Activated T-cell treated with anti-CD3 and anti-CD28 coated beads for 4 hours (primary cell): ENCODE results near the gene STARD13.
"Not testable (repeated sequence)": the region's sequence is repeated elsewhere in the genome, so short reads cannot be mapped to it uniquely, and the experiment has no call there.

Source experiments
- DNase-seq: peaks from one replicate; pipeline ENCODE4 v3.0.0-alpha.2; 2020

The STARD13 gene

DNA sequence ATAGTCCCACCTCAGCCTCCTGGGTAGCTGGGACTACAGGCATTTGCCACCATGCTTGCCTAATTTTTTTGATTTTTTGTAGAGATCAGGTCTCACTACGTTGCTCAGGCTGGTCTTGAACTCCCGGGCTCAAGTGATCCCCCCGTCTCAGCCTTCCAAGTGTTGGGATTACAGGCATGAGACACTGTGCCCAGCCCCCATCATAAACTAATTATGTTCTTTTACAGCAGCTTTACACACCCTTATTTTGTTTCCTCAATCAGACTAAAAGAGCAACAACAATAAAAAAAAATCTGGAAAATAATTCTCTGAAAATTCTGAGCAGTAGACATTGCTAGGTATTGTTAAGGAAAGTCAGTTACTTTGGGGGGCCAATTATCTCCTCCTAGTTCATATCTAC lies 35.7 kb downstream of the STARD13 start:
- DNase-seq = no peak

DNA sequence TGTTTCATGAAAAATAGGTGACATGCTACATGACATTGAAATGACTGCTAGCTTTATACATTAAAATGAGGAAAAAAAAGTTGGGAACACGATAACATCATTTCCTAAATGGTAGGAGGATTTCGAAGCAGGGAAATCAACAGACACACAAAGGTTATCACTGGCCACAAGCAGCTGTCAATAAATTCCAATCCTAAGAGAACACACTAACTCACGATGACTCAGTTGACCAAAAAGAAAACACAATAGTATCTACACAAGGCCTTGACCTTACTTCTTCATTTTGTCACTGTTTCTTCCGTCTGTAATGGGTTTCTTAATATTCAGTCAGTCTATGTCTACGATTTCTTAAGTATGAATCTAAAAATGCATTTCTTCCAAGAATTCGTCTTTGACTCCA lies 36.5 kb downstream of the STARD13 start:
- DNase-seq = no peak

DNA sequence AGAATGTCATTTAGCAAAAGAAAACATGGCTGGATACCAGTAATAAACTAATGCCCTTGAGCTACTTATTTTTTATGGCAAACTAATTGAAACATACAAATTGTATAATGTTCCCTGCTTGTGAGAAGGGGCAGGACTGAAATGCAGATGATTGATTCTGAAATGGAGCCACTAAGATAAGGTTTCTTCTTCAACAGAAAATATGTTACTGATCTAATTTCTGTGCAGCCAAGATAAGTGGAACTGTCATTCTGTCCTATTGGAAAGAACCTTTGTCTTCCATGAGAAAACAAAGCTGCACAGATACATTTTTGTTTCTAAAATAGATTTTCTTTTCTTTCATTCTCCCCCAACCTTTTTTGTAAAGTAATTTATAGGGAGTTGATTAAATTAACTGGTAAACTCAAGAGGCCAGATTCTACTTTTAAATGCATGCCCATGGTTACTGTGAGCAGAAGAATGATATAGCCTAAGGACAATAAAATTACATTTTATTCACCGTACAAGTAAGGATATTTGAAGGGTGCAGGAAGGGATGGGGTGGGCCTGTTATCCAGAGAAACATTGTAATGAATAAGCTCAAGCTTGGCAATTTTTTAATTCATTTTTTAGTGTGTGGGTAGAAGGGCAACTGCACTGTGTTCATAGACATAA lies 39.9 kb downstream of the STARD13 start:
- no peak for DNase-seq

DNA sequence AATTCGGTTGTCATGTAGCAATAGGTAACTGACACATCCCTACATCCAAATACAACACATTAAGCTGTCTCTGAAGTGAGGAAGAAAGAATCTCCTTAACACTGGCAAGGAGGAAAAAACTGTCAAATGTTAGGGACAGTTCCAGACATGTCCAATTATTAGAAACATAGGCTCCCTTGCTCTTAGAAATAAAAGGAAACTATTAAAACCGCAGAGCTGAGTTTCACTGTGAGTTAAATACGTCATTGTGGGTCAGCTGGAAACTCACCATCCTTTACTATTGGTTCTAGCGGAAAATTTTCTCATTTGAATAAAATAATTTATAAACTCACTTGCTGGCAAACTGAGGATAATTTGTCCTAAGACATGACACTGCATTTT lies 40.7 kb downstream of the STARD13 start:
- DNase-seq = no peak

DNA sequence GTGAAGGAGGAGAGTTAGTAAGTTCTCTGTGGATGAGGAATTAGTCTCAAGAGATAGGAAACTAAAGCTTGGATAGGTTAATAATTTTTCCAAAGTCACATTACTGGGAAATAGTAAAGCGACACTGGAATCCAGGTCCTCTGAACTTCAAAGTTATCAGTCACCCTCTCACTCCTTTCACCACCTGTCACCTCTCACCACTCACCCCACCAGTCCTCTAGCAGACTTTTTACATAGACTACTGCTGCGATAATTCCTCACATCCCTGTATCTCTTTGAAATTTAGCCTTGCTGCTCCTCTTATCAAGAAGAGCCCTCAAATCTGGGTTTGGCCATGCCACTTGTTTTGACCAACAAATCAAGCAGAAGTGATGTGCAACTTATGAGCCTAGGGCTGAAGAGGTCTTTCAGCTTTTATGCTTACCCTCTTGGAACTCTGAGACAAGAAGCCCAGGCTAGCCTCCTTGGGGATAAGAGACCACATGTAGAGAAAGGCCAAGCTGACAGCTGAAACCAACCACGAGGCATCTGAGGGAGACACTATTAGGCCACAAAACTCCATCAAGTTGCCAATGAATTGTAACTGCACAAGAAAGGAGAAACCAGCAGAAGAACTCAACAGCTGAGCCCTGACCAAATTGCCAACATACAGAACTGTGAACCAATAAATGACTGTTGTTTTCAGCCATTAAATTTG lies 41.2 kb downstream of the STARD13 start:
- no peak for DNase-seq

DNA sequence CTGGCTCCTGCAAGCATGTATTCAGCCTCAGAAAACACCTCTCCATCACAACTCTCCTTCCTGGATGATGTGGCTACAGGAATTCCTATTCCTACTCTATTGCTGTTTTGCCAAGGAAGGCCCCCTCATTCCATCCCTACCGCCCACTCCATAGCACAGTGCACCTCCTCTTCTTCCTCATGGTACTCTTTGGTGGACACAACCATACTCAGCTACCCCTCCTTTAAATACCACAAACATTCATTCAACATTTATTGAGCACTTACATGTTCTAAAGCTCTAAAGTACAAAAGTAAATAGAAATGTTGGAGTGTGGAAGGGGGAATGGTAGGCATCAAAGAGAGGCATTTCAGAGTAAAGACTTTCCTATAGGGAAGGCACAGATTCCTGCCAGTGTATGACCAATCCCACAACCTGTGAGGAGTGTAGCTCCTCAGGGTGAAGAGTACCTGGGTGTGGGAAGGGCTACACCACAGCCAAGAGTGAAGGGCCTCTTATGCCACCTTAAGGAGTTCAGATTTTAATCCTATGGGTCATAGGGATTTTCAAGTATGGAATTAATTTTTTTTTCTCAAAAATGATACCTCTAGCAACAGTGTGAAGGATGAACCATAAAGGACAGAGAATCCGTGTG lies 42.5 kb downstream of the STARD13 start:
- no peak for DNase-seq

DNA sequence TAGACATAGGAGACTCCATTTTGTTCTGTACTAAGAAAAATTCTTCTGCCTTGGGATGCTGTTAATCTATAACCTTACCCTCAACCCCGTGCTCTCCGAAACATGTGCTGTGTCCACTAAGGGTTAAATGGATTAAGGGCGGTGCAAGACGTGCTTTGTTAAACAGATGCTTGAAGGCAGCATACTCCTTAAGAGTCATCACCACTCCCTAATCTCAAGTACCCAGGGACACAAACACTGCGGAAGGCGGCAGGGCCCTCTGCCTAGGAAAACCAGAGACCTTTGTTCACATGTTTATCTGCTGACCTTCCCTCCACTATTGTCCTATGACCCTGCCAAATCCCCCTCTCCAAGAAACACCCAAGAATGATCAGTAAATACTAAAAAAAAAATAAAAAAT lies 43.2 kb downstream of the STARD13 start:
- DNase-seq = not testable (repeated sequence)

DNA sequence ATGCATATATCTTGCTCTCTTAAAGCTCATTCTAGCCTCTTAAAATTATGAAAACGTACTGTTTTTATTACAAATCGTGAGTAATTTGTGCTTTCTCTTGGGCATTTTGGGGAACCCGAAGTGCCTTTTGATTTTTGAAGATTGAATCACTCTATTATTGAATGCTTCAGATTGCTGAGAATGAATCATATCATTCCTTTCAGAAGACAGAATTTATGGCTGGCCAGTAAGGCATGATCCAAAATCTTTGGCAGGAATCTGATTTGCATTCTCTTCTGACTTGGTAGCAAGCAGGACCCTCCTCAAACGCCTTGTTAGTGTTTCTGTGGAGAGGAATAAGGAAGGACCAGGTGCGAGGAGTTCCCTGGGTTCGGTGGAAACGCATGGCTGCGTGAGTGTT lies 49.5 kb downstream of the STARD13 start:
- no peak for DNase-seq

DNA sequence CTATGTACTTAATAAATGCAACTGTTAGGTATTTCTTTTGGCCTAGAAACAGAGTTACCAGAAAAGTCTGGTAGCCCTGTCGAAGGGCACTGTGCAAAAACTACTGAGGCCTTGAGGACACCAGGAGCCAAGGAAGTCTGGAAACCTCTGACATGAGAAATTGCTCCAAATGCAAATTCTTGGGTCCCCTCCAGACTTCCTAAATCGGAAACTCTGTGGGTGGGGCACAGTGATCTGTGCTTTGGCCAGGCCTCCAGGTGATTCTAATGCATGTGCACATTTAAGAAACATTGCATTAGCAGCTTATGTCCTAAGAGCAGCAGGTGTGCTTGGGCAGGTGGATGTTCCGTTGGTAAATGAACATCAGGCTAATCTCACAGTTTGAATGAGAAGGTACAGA lies 50.0 kb downstream of the STARD13 start:
- DNase-seq = no peak

DNA sequence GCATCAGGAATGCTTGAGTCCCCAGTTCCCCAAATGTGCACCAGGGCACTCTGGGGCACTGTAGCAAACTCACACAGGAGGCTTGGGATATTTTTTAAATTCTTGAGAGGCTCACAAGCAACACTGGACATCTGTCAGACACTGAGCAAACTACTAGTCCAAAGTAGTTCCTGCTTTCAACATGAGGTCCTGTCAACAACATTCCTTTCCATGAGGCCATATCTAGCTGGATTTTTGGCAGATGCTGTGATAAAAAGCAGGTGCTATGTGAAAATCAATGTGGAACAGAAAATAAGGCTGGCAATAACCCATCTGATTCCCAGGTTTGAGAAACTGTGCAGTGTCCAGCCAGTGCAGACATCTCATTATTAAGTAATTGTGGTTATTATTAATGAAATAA lies 50.5 kb downstream of the STARD13 start:
- no peak for DNase-seq

DNA sequence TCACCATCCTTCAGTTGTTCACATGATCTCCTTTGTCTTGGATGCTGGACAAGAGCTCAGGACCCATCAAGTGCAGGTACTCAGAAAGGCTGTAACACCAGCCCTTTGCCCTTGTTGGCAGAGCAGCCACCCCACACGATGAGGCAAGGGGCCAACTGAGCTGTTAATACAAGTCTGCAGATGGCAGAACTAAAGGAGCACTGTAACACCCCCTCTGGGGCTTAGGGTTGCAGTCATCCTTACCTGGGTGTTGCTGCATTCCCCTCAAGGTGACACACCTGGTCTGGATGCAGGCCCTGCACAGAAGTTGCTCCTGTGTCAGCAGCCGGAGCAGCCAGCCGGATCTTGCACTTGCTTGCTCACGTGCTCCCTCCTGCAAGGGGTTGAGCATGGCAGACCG lies 52.0 kb downstream of the STARD13 start:
- DNase-seq = no peak

DNA sequence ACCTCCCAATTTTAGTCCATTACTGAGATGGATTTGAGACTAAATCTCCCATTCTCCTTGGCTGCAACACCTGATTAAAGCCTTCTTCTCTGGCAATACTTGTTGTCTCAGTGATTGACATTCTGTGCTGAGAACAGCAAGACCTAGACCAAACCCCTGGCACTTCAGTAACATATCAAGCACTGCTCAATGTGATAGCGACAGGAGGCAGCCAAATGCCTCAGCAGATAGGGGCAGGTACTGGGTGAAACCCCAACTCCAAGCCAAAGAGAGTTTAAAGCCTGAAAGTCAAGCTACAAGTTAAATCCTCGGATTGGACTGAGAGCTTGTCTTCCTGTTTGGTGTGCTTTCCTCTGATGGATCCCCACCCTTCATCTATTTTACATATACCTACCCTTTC lies 52.7 kb downstream of the STARD13 start:
- no peak for DNase-seq

DNA sequence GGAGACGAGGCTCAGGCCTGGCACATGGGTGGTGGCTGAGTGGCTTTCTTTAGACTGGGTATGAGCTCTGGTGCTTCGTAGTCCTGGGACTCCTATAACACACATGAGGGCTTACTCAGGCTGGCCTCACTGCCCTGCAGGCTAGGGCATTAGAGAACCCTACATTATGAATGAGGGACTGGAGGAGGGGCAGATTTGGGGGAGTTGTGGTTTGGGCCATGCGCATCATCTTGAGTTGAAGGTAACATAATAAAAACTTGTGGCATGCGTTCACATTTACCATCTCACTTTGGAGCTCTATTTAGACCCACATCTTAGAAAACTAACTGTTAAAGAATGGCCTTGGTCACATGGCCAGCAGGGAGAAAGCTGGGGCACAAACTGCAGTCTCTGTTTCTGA lies 54.2 kb downstream of the STARD13 start:
- no peak for DNase-seq

DNA sequence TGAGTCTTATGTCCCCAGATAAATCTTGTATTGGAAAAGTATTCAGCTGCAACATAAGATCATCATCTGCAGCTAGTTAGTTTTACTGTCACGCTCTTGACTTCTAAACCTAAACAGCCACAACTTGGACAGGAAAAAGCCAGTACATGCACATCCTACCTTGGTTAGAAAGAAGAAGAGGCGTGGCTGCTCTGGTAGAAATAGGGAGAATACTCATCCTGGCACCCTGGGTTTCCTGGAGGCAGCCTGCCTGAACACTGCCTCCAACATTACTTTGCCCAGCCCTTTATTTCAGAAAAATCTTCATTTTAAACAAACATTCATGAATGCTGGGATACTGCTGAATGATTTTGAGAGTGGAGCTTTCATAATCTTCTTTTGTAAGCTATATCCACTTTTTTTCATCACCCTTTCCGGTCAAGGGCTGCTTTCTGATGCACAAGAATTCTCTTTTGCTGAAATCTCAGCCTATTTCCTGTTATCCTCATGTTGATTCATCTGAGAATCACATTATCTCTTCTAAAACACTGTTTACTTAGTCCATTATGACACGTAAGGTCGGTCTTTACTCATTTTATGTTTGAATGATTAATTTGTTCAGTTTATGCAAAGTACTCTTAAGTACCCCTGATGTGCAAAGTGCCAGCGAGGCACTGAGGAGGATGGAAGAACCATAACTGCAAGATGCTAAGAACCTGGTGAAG lies 55.2 kb downstream of the STARD13 start:
- no peak for DNase-seq

DNA sequence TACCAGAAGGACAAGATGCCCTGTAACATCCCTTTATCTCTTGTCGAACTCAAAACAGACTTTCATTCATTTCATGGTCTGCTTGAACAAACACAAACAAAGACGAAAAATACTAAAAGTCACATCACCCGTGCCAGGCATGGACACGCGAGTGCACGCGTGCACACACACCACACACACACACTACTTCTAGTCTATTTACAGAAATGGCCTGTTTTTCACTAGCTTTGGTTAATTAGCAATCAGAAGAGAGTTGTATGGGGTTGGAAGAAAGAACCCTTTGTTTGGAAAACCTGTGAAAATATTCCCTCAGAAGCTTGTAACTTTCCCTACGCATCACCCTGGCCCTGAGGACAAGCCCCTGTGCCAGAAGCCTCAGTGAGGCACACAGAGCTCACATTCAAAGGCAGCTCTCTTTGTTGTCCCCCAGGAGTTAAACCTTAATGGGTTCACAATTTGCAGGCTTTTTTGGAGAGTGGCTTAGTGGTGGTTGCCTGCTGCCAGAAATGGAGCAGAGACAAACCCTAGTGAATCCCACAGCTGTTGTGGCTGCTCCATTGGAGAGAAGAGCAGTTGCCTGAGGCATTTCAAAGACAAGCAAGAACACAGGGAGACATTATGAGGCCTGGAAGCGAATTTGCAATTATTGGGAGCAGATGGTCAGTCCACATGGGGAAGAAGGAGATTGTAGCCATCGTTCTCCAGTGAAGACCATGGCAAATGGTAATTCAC lies 55.9 kb downstream of the STARD13 start:
- no peak for DNase-seq

DNA sequence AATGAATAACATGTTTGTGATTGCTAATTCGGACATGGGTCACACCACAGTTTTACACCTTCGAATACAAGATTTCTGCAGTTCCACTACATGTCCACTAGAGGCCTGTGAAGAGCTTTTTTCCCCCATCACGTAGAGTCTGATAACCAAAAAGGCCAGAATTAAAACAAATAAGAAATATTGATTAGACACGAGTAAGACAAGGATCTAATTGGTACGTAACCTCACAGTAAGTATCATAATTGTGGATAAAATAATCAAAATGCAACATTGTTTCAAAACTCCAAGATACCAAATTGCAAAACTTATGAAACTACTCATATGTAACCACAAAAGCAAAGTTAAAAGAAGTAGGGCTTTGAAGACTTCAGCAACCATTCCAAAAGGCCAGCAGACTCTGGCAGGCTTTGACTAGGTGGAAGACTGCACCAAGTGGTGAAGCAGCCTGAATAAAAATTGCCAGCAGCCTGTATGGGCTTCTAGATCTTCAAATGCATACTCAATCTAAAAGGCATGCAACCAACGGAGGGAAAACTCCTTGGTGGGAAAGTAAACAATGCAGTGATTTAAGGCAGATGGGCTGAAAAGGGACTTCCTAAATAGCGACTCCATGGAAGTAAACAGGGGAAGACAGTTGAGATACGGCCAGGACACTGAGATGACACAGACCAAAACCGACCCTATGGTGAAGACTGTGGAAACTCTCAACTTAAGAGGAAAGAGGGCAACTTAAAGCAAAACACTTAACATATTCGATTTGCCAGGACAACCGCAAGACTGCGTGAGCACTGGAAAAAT lies 56.7 kb downstream of the STARD13 start:
- peak; percentile 5 for DNase-seq

DNA sequence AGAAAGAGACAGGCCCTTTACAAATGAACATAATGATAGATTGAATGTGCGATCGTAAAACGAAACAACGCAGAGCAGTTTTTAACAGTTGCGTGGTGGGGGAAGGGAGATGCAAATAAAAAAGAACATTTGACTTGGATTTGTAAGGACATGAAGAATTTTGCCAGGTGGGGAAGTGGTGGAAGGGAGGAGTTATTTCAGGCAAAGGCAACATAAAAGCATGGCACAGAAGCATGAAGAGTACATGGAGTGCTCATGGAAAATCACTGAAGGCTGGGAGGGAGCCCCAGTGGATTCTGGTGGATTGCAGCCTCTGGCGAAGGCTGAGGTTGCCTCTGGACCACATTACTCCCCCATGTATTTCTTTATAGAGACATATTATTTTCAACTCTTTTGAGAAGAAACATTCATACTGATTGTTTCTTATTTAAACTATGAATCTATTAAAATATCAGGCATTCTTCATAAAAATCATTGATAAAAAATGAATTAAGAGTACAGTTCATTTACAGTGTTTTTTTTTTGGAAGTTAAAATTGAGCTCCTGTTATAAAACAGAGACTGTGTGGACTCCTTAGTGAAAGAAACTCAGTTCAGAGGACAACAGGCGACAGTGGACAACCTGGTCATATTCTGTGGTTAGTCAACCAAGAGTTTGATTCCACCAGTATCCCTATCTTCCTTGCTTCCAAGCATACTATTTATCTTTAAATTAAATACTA lies 57.5 kb downstream of the STARD13 start:
- no peak for DNase-seq

DNA sequence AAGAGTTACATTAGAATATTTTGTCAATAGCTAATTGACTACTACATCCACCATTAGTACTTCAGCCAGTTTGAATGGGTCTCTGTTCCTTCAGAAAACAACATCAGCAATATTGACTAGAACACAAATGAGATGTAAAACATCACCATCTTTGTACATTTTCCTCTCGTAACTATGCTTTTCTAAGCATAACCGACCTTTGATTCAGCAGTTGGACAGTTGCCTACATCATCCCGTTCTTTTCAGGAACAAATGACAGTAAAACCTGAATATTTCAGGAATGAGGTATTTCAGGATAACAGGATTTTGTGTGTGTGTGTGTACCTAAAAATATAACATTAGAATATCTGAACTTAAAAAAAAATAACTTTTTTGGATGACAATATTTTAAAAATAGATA lies 60.9 kb downstream of the STARD13 start:
- no peak for DNase-seq

DNA sequence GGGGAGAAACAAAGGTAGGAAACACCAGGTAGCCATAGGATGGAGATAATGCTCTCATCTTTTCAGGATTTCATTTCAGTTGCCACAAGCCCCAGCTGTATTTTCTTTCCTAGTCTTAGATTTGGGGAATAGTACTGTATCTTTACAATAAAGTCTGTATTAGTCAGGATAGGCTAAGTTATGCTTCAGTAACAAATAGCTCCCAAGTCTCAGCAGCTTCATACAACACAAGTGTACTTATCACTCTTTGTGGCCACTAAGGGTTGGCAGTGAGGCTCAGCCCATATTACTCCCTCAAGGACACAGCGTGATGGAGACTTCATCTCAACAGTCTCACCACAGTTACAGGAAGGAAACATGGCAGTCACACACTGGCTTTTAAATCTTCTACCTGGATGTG lies 61.4 kb downstream of the STARD13 start:
- DNase-seq = no peak

DNA sequence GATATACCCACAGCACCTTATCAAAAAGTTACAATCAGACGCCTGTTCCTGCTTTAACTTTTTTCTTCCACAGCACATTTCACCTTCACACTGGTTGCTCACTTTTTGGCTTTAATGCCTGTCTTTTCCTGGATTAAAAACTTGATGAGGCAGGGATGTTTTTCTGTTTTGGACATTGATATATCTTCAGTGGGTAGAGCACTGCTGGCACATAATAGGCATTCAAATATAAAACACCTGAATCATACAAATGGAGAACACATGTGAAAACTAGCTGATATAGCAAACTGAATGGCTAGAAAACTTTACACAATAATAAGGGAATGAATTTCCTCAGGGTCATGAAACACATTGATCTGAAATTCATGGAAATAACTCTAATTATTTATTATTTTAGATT lies 65.6 kb downstream of the STARD13 start:
- DNase-seq = no peak

DNA sequence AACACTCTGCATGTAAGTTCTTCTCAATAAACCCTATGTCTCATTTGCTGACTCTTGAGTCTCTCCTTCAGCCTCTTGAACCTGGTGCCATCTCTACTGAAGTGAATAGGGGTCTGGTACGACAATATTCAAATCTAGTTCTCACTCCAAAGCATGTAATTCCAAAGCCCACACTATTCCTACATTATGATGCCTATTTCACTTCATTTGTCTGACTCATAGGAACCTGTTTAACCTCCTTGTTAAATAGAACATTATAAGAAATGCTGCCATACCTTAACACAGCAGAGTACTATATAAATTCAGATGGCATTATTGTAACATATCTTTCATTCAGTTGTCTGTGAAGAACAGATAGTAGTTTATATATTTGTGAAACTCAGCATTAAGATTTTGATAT lies 67.1 kb downstream of the STARD13 start:
- DNase-seq = no peak

DNA sequence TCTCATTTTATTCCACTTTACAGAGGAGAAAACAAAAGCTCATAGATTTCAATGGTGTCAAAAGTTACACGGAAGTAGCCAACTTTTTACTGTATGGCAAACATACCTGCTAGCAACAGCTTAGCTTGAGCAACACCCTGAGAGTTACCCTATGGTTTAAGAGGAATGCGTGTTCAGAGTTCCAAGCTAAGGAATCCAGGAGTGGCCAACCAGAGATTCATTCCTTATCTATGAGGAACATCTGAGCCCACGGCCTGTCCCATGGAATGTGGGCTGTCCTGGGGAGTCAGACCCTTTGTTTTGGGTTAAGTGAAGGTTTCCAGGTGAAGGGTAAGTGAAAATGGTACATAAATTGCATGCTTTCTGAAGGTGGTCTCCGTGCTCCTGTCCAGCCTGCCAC lies 67.5 kb downstream of the STARD13 start:
- DNase-seq = no peak
